Transverse colon (tissue), 4 donors: ENCODE measurements around the gene ACSM6. TPM values are rescaled to one million over a fixed set of nuclear protein-coding genes. Genes with fewer than 3 reads are reported as not detected.

Experiments
- DNase-seq: peaks from one replicate; pipeline ENCODE4 v3.0.0-alpha.2; 2019
- H3K27ac ChIP-seq, 4 donors: fragments of 200-600 bp; sonication (generic); 2 replicates each; pipeline ENCODE4 v1.5.1; 2016 to 2018; ENCODE audit warnings: inconsistent platforms in 4 of 4
- H3K27me3 ChIP-seq: fragments of 200-600 bp; sonication (generic); 2 replicates; pipeline ENCODE4 v1.5.1; 2017; ENCODE audit warnings: inconsistent platforms
- H3K36me3 ChIP-seq, 4 donors: fragments of 200-600 bp; sonication (generic); 2 replicates each; pipeline ENCODE4 v1.5.1; 2017 to 2019; ENCODE audit warnings: inconsistent platforms in 4 of 4
- H3K4me1 ChIP-seq, 4 donors: fragments of 200-600 bp; sonication (generic); 2 replicates each; pipeline ENCODE4 v1.5.1; 2017 to 2020; ENCODE audit warnings: inconsistent platforms in 4 of 4
- H3K4me3 ChIP-seq, 4 donors: fragments of 200-600 bp; sonication (generic); 1 replicate in 1 of 4; 2 replicates in 3 of 4; pipeline versions ENCODE4 v1.5.1 to v1.6.1; 2017 to 2019; ENCODE audit warnings: inconsistent platforms in 4 of 4
- H3K9me3 ChIP-seq, 2 donors: fragments of 200-600 bp; sonication (generic); 2 replicates each; pipeline ENCODE4 v1.5.1; 2017 to 2019; ENCODE audit warnings: inconsistent platforms in 2 of 2
- EP300 ChIP-seq: sonication (generic); formaldehyde crosslinking; IDR thresholded peaks from one replicate; pipeline ENCODE4 v1.6.1; 2017; ENCODE audit warnings: antibody characterized with exemption, low read depth
- POLR2A ChIP-seq: fragments of 450-650 bp; IDR thresholded peaks from one replicate; pipeline ENCODE4 v1.6.1; 2016; ENCODE audit warnings: antibody characterized with exemption, mild to moderate bottlenecking, moderate library complexity
- POLR2AphosphoS5 ChIP-seq, 3 donors: sonication (generic); formaldehyde crosslinking; IDR thresholded peaks; one replicate each; pipeline ENCODE4 v1.6.1; 2016; ENCODE audit warnings: antibody characterized with exemption in 3 of 3
- WGBS, 2 donors: methylation state at CpG; one replicate each; pipeline ENCODE4 v1.1.5; 2018; ENCODE audit warnings: low coverage in 1 of 2; 5-methylcytosine and 5-hydroxymethylcytosine counted together
- in situ Hi-C, 4 donors: fragments of 200-750 bp; cut with MboI; loops; one replicate each; pipeline versions ENCODE4 v1.15.0 to v1.15.1; 2017; ENCODE audit warnings: low sequenced_read_pairs in 3 of 4, low pct_ligation_motif_present in 1 of 4, low pct_unique_long_range_greater_than_20kb in 1 of 4
- intact Hi-C: fragments of 100-400 bp; cut with DNase I; formaldehyde crosslinking; loops from one replicate; pipeline ENCODE4 v1.15.1; 2023; ENCODE audit warnings: low total_unique reads
- total RNA-seq, 4 donors: library from RNA; depleted of rRNA; stranded (reverse); fragments of >200 nt; gene quantifications; one replicate each; pipeline ENCODE4 v1.1.0, GENCODE V29; 2016
- TF ChIP-seq, protein P1 (sequence below), 5 experiments: fragments of 200-600 bp in 3 of 5; fragments of 450-650 bp in 2 of 5; sonication (generic) in 3 of 5; IDR thresholded peaks; 1 replicate in 2 of 5; 2 replicates in 3 of 5; pipeline ENCODE4 v1.5.1; 2016 to 2017; ENCODE audit warnings: antibody characterized with exemption in 5 of 5, inconsistent platforms in 3 of 5, mild to moderate bottlenecking in 2 of 5, moderate library complexity in 1 of 5

The ACSM6 gene
- total RNA-seq, 4 donors from 2014 or later: not detected

DNA sequence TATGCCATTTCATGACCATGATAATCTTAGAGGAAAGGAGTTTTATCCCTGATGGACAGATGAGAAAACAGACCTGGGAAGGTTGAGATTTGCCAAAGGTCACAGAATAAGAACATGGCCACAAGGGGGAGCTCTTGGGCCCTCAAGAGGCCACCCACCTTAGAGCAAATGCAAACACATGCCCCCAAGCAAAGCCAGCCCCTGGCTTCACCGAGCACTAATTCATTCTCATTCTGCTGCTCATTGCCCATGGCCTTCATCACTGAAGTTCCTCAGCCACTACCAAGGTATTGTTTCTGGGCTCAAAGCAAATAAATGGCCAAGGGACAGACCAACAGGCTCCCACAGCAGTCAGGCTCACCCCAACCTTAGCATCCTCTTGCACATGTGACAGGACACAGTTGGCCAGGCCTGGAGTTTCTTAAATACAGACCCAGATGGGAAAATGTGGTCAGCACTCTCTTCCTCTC lies 52.6 kb downstream of the ACSM6 start:
- no peak overlapping the region for H3K4me3 ChIP-seq
- DNase-seq: peak; percentile 81
- WGBS, 2 donors: 10% methylated on average over 1 of the region's 1 CpG; no CpG with 5 or more reads in 1 of the 2 donors
- no peaks in the 10 kb centered on the region for H3K27me3 ChIP-seq
- in situ Hi-C loops: loop anchor here in 3 of 4 donors (10.0 to 25.0 kb wide), 2 partner anchors 118 to 391 kb away; no protein-coding TSS in a partner anchor
- peak overlapping the region; percentile 40 to 58 (median 54) for H3K27ac ChIP-seq
- intact Hi-C loops: loop anchor here (5.0 kb wide), 1 partner anchor 116 kb away; no protein-coding TSS in a partner anchor
- H3K4me1 ChIP-seq: peaks cover 0 to 35% (median 4%) of the 10 kb centered on the region in 4 donors
- no peaks in the 10 kb centered on the region for H3K9me3 ChIP-seq
- TF ChIP-seq, protein P1, sequence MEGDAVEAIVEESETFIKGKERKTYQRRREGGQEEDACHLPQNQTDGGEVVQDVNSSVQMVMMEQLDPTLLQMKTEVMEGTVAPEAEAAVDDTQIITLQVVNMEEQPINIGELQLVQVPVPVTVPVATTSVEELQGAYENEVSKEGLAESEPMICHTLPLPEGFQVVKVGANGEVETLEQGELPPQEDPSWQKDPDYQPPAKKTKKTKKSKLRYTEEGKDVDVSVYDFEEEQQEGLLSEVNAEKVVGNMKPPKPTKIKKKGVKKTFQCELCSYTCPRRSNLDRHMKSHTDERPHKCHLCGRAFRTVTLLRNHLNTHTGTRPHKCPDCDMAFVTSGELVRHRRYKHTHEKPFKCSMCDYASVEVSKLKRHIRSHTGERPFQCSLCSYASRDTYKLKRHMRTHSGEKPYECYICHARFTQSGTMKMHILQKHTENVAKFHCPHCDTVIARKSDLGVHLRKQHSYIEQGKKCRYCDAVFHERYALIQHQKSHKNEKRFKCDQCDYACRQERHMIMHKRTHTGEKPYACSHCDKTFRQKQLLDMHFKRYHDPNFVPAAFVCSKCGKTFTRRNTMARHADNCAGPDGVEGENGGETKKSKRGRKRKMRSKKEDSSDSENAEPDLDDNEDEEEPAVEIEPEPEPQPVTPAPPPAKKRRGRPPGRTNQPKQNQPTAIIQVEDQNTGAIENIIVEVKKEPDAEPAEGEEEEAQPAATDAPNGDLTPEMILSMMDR (IDR thresholded peaks at IDR 0.05): peak; percentile 79 to 87 (median 82)
- no peak for TF ChIP-seq EP300
- no peak for TF ChIP-seq POLR2A
- peak in 2 of 3 donors; percentile 13 to 18 for TF ChIP-seq POLR2AphosphoS5 (IDR thresholded peaks at IDR 0.05)
- H3K36me3 ChIP-seq: peaks cover 0 to 23% (median 3%) of the 10 kb centered on the region in 4 donors

DNA sequence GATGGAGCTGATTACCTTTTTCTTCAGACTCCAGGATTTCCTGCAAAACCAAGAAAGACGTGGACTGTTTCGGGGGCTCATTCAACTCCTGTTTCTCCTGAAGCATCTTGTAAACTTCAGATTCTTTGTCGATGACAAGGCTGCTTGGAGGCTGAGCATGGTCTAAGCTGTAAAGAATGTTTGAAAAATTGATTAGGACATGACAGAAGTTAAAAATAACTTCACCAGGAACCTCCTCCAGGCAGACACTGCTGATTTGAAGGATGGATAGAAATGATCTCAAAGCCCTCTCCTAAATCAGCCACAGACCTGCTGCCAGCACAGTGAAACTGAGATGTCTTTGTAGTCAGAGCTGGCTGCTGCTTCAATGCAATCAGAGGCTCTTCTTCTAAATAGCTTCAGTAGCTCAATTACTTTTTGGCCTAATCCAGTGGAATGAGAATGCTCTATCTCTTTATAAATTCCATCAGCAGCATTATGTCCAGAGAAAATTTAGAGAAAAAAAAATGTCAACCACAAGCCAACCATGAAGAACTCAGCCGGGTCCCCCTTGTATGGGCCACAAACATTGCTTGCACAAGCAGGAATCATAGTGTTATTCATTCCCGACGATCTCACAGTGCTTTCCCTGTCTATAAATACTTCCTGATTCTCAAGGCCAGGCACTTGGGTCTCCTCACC lies 53.3 kb downstream of the ACSM6 start:
- WGBS, 2 donors: 58 to 60% methylated on average over 1 to 6 of the region's 6 CpGs
- peak overlapping the region; percentile 51 to 63 (median 57) for H3K27ac ChIP-seq
- in situ Hi-C loops: loop anchor here in 3 of 4 donors (10.0 to 25.0 kb wide), 2 partner anchors 117 to 390 kb away; no protein-coding TSS in a partner anchor

DNA sequence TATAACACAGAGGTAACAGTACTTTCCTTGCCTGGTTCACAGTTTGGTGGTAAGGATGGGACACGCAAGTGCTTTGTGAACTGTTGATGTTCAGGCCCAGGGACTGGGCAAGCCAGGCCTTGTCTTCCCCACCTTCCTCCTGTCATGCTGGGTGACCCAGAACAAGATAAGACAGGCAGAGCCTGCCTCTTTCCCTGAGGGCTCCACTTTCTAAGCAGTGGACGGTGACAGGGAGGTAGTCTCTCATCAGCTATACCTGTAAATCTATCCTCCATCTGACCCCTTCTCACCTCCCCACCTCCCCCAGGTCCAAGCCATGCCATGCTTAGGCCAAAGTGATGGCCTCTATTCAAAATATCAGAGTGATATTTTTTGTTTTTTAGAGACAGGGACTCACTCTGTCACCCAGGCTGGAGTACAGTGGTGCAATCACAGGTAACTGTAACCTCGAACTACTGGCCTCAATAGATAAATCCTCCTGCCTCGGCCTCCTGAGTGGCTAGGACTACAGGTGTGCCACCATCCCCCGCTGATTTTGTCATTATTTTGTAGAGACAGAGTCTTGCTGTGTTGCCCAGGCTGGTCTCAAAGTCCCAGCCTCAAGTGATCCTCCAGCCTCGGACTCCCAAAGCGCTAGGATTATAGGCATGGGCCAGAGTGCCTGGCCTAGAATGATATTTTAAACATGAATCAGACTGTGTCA lies 54.0 kb downstream of the ACSM6 start:
- in situ Hi-C loops (loop anchor here in 3 of 4 donors (10.0 to 25.0 kb wide), 2 partner anchors 117 to 389 kb away; no protein-coding TSS in a partner anchor), intact Hi-C loops (loop anchor here (5.0 kb wide), 1 partner anchor 114 kb away; no protein-coding TSS in a partner anchor)
- H3K27me3 ChIP-seq: no peaks in the 10 kb centered on the region
- DNase-seq: no peak
- no peak overlapping the region for H3K4me3 ChIP-seq
- 90 to 96% methylated on average over 2 to 7 of the region's 7 CpGs for WGBS, 2 donors
- peaks cover 0 to 36% (median 4%) of the 10 kb centered on the region in 4 donors for H3K4me1 ChIP-seq
- H3K36me3 ChIP-seq: peaks cover 0 to 12% (median 3%) of the 10 kb centered on the region in 4 donors
- peak overlapping the region; percentile 51 to 63 (median 57) for H3K27ac ChIP-seq
- no peaks in the 10 kb centered on the region for H3K9me3 ChIP-seq
- no peak for TF ChIP-seq POLR2AphosphoS5 (IDR thresholded peaks at IDR 0.05)
- TF ChIP-seq POLR2A: no peak
- TF ChIP-seq EP300: no peak
- TF ChIP-seq, protein P1 (IDR thresholded peaks at IDR 0.05): no peak

More for the DNA sequence above, 53.3 kb downstream of the ACSM6 start:
- DNase-seq: no peak
- H3K9me3 ChIP-seq: no peaks in the 10 kb centered on the region
- no peaks in the 10 kb centered on the region for H3K27me3 ChIP-seq
- H3K4me1 ChIP-seq: peaks cover 0 to 35% (median 4%) of the 10 kb centered on the region in 4 donors
- H3K4me3 ChIP-seq: no peak overlapping the region
- TF ChIP-seq, protein P1 (IDR thresholded peaks at IDR 0.05): no peak
- TF ChIP-seq POLR2AphosphoS5 (IDR thresholded peaks at IDR 0.05): no peak
- TF ChIP-seq EP300: no peak
- no peak for TF ChIP-seq POLR2A
- peaks cover 0 to 19% (median 3%) of the 10 kb centered on the region in 4 donors for H3K36me3 ChIP-seq
- intact Hi-C loops: loop anchor here (5.0 kb wide), 1 partner anchor 115 kb away; no protein-coding TSS in a partner anchor
